HCT116 (cell line): ENCODE data around the gene CWC15. TPM values are rescaled to one million over a fixed set of nuclear protein-coding genes. Genes with fewer than 3 reads are reported as not detected.

Experiments
- ATAC-seq: fragments of 200-7000 bp; cut with Tn5 transposase; 2 replicates; pipeline ENCODE4 v1.9.1; 2020; ENCODE audit warnings: mild to moderate bottlenecking, moderate library complexity
- BruUV-seq: library from RNA; stranded (reverse); fragments of 400-500 nt; replicated peaks from 2 replicates; lab custom pipeline; 2021; lab: Mats Ljungman, UMichigan
- CTCF ChIA-PET: fragments of 300-600 bp; sonication (Branson Sonifier 250); formaldehyde crosslinking; loops from one replicate; lab custom pipeline; 2021; ENCODE audit warnings: antibody characterized with exemption; lab: Charles Lee
- POLR2A ChIA-PET: fragments of 300-600, 350-600 bp; sonication (Branson Sonifier 250); formaldehyde crosslinking; loops from one replicate; lab custom pipeline; 2021; ENCODE audit warnings: antibody characterized with exemption; lab: Charles Lee
- RAD21 ChIA-PET, 2 experiments: fragments of 300-600 bp; sonication (Branson Sonifier 250); formaldehyde crosslinking; loops; one replicate each; lab custom pipeline; 2023; ENCODE audit warnings: low total read pairs in 2 of 2; ENCODE audit not compliant: uncharacterized antibody in 2 of 2, unreplicated experiment in 2 of 2, low non-redundant PET in 1 of 2; lab: Charles Lee
- DNase-seq: peaks from one replicate; pipeline ENCODE4 v3.0.0-alpha.2; 2010; ENCODE audit warnings: low read depth, low spot score
- H2AFZ ChIP-seq: fragments of 200-600 bp; shearing (Covaris generic), sonication (generic); 2 replicates; pipeline ENCODE4 v1.6.1; 2017; ENCODE audit warnings: low read depth, mixed run types, mixed read lengths, antibody characterized with exemption, low read length; ENCODE audit not compliant: poor library complexity, severe bottlenecking
- H3K27ac ChIP-seq: 2 replicates; pipeline ENCODE4 v1.5.1; 2012; ENCODE audit warnings: low read depth, low read length
- H3K27me3 ChIP-seq: fragments of 200-600 bp; sonication (generic); 2 replicates; pipeline ENCODE4 v1.6.1; 2016; ENCODE audit warnings: mixed run types, low read length, mixed read lengths; ENCODE audit not compliant: insufficient read depth
- H3K36me3 ChIP-seq, 2 experiments: fragments of 200-500 bp in 1 of 2; fragments of 200-600 bp in 1 of 2; sonication (Bioruptor generic) in 1 of 2; sonication (generic) in 1 of 2; 2 replicates each; pipeline versions ENCODE4 v1.5.1 to v1.6.1; 2014 to 2016; ENCODE audit warnings: low read length in 2 of 2, inconsistent platforms in 1 of 2, mixed read lengths in 1 of 2, mixed run types in 1 of 2; ENCODE audit not compliant: insufficient read depth in 2 of 2, control insufficient read depth in 1 of 2
- H3K4me1 ChIP-seq, 2 experiments: fragments of 200-600 bp in 1 of 2; sonication (generic) in 1 of 2; 2 replicates each; pipeline versions ENCODE4 v1.5.1 to v1.6.1; 2012 to 2017; ENCODE audit warnings: low read length in 2 of 2, inconsistent platforms in 1 of 2, mild to moderate bottlenecking in 1 of 2, mixed read lengths in 1 of 2, mixed run types in 1 of 2, moderate library complexity in 1 of 2; ENCODE audit not compliant: insufficient read depth in 2 of 2, control insufficient read depth in 1 of 2
- H3K4me2 ChIP-seq: fragments of 200-600 bp; sonication (generic); 2 replicates; pipeline ENCODE4 v1.6.1; 2017; ENCODE audit warnings: mixed run types, low read length, mixed read lengths
- H3K4me3 ChIP-seq, 2 experiments: fragments of 200-600 bp in 1 of 2; sonication (generic) in 1 of 2; replicated peaks in 1 of 2; 2 replicates each; pipeline ENCODE4 v1.5.1; 2011 to 2016; ENCODE audit warnings: low read length in 2 of 2, control low read depth in 1 of 2, low read depth in 1 of 2, mild to moderate bottlenecking in 1 of 2, mixed read lengths in 1 of 2, mixed run types in 1 of 2
- H3K79me2 ChIP-seq: fragments of 200-600 bp; sonication (generic); 2 replicates; pipeline ENCODE4 v1.6.1; 2017; ENCODE audit warnings: mild to moderate bottlenecking, mixed run types, low read length, moderate library complexity, mixed read lengths; ENCODE audit not compliant: insufficient read depth
- H3K9ac ChIP-seq: fragments of 200-600 bp; sonication (generic); 2 replicates; pipeline ENCODE4 v1.6.1; 2016; ENCODE audit warnings: low read length, mixed read lengths
- H3K9me2 ChIP-seq: fragments of 200-600 bp; sonication (generic), shearing (Covaris generic); 2 replicates; pipeline ENCODE4 v1.6.1; 2017; ENCODE audit warnings: mixed run types, mild to moderate bottlenecking, moderate library complexity; ENCODE audit not compliant: insufficient read depth
- H3K9me3 ChIP-seq, 2 experiments: fragments of 200-500 bp in 1 of 2; fragments of 200-600 bp in 1 of 2; sonication (Bioruptor generic) in 1 of 2; sonication (generic) in 1 of 2; 2 replicates each; pipeline ENCODE4 v1.6.1; 2014 to 2017; ENCODE audit warnings: low read length in 2 of 2, mixed read lengths in 2 of 2, inconsistent platforms in 1 of 2, low read depth in 1 of 2, mild to moderate bottlenecking in 1 of 2, mixed run types in 1 of 2, moderate library complexity in 1 of 2; ENCODE audit not compliant: control insufficient read depth in 1 of 2, insufficient read depth in 1 of 2
- H4K20me1 ChIP-seq: fragments of 200-600 bp; sonication (generic), shearing (Covaris generic); 2 replicates; pipeline ENCODE4 v1.6.1; 2017; ENCODE audit warnings: mixed run types, mild to moderate bottlenecking, moderate library complexity; ENCODE audit not compliant: insufficient read depth
- CBX3 ChIP-seq: IDR thresholded peaks from 2 replicates; pipeline ENCODE4 v1.6.1; 2012; ENCODE audit warnings: low read depth
- EGR1 ChIP-seq: IDR thresholded peaks from 2 replicates; pipeline ENCODE4 v1.6.1; 2012; ENCODE audit warnings: low read depth
- ELF1 ChIP-seq: IDR thresholded peaks from 2 replicates; pipeline ENCODE4 v1.6.1; 2012; ENCODE audit warnings: low read depth, borderline replicate concordance
- EZH2phosphoT487 ChIP-seq: fragments of 200-600 bp; IDR thresholded peaks from 2 replicates; pipeline ENCODE4 v1.6.1; 2018; ENCODE audit warnings: antibody characterized with exemption, borderline replicate concordance
- POLR2A ChIP-seq: IDR thresholded peaks from 2 replicates; pipeline ENCODE4 v1.7.0; 2011; ENCODE audit warnings: borderline replicate concordance; ENCODE audit not compliant: insufficient read depth, insufficient read length; ENCODE audit errors: extremely low read depth
- POLR2AphosphoS5 ChIP-seq: IDR thresholded peaks from 2 replicates; pipeline ENCODE4 v1.6.1; 2011; ENCODE audit warnings: mild to moderate bottlenecking, low read depth, low read length, moderate library complexity
- RAD21 ChIP-seq: IDR thresholded peaks from 2 replicates; pipeline ENCODE4 v1.6.1; 2012; ENCODE audit warnings: low read depth, mild to moderate bottlenecking
- SIN3A ChIP-seq: IDR thresholded peaks from 2 replicates; pipeline ENCODE4 v1.6.1; 2012; ENCODE audit warnings: low read depth
- SP1 ChIP-seq: IDR thresholded peaks from 2 replicates; pipeline ENCODE4 v1.6.1; 2012; ENCODE audit warnings: low read depth
- SRF ChIP-seq: IDR thresholded peaks from 2 replicates; pipeline ENCODE4 v1.6.1; 2012; ENCODE audit warnings: low read depth
- TCF7L2 ChIP-seq: IDR thresholded peaks from 2 replicates; pipeline ENCODE4 v1.7.0; 2011; ENCODE audit warnings: borderline replicate concordance, inconsistent platforms; ENCODE audit not compliant: insufficient read depth, insufficient read length; ENCODE audit errors: extremely low read depth
- ZNF274 ChIP-seq: fragments of 200-500 bp; sonication (Bioruptor generic); IDR thresholded peaks from 2 replicates; pipeline ENCODE4 v1.6.1; 2014; ENCODE audit warnings: mild to moderate bottlenecking, low read depth, low read length, inconsistent platforms
- intact Hi-C: fragments of 100-400 bp; cut with micrococcal nuclease; formaldehyde crosslinking; loops from 2 replicates; pipeline ENCODE4 v1.10.0; 2022
- total RNA-seq: library from RNA; stranded (reverse); gene quantifications from one replicate; pipeline ENCODE4 v1.2.1, GENCODE V29; 2021; ENCODE audit not compliant: unreplicated experiment
- TF ChIP-seq, protein P1 (sequence below): IDR thresholded peaks from 2 replicates; pipeline ENCODE4 v1.6.1; 2012
- TF ChIP-seq, protein P2 (sequence below), 3 experiments: fragments of 200-600 bp in 1 of 3; sonication (generic) in 1 of 3; IDR thresholded peaks in 2 of 3; conservative IDR thresholded peaks in 1 of 3; 2 replicates each; pipeline ENCODE4 v1.5.1; 2012 to 2017; ENCODE audit warnings: low read depth in 2 of 3, low read length in 2 of 3, antibody characterized with exemption in 1 of 3, borderline replicate concordance in 1 of 3, control low read depth in 1 of 3, mild to moderate bottlenecking in 1 of 3, mixed read lengths in 1 of 3, mixed run types in 1 of 3, moderate library complexity in 1 of 3; ENCODE audit not compliant: insufficient read depth in 1 of 3
- TF ChIP-seq, protein P3 (sequence below): IDR thresholded peaks from 2 replicates; pipeline ENCODE4 v1.6.1; 2011; ENCODE audit warnings: mild to moderate bottlenecking, low read length, moderate library complexity; ENCODE audit not compliant: insufficient replicate concordance; ENCODE audit errors: extremely low read depth
- TF ChIP-seq, protein P4 (sequence below): IDR thresholded peaks from 2 replicates; pipeline ENCODE4 v1.6.1; 2012; ENCODE audit warnings: low read depth

The CWC15 gene
- total RNA-seq, 1 experiment from 2014 or later, result 47.6 TPM

DNA sequence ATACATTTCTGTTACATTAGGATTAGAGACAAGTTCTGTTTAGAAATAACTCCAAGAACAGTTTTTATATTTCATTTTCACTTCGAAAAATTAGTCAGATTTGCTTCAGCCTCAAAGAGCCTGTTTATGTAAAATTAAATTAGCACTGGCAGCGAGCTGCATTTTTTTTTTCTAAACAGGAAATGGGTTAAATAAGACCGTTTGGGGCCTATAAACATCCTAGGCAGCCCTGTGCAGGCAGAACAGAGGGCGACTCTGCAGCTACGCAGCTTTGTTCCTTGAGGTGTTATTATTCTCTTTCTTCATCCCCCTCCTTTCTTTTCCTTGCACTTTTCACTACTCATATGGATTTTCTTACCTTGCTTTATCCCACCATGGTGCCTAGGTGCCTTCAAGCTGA, 48.7 kb downstream of the CWC15 start:
- BruUV-seq, result no TSS peak

More for the DNA sequence above, 48.7 kb downstream of the CWC15 start:
- TF ChIP-seq RAD21 (no peak), SP1 (no peak), ZNF274 (no peak), TCF7L2 (no peak), POLR2A (no peak), SRF (no peak), CBX3 (no peak), POLR2AphosphoS5 (no peak), EGR1 (no peak), SIN3A (no peak), EZH2phosphoT487 (no peak), ELF1 (no peak)
- TF ChIP-seq, protein P1, sequence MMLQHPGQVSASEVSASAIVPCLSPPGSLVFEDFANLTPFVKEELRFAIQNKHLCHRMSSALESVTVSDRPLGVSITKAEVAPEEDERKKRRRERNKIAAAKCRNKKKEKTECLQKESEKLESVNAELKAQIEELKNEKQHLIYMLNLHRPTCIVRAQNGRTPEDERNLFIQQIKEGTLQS, result no peak
- TF ChIP-seq, protein P2, sequence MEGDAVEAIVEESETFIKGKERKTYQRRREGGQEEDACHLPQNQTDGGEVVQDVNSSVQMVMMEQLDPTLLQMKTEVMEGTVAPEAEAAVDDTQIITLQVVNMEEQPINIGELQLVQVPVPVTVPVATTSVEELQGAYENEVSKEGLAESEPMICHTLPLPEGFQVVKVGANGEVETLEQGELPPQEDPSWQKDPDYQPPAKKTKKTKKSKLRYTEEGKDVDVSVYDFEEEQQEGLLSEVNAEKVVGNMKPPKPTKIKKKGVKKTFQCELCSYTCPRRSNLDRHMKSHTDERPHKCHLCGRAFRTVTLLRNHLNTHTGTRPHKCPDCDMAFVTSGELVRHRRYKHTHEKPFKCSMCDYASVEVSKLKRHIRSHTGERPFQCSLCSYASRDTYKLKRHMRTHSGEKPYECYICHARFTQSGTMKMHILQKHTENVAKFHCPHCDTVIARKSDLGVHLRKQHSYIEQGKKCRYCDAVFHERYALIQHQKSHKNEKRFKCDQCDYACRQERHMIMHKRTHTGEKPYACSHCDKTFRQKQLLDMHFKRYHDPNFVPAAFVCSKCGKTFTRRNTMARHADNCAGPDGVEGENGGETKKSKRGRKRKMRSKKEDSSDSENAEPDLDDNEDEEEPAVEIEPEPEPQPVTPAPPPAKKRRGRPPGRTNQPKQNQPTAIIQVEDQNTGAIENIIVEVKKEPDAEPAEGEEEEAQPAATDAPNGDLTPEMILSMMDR (IDR thresholded peaks at IDR 0.05 in 2 of 3, conservative IDR thresholded peaks at IDR 0.05 in 1 of 3; ENCODE audit: borderline replicate concordance in 1 of 3, insufficient read depth in 1 of 3, low read depth in 2 of 3, low read length in 2 of 3), result no peak
- TF ChIP-seq, protein P3, sequence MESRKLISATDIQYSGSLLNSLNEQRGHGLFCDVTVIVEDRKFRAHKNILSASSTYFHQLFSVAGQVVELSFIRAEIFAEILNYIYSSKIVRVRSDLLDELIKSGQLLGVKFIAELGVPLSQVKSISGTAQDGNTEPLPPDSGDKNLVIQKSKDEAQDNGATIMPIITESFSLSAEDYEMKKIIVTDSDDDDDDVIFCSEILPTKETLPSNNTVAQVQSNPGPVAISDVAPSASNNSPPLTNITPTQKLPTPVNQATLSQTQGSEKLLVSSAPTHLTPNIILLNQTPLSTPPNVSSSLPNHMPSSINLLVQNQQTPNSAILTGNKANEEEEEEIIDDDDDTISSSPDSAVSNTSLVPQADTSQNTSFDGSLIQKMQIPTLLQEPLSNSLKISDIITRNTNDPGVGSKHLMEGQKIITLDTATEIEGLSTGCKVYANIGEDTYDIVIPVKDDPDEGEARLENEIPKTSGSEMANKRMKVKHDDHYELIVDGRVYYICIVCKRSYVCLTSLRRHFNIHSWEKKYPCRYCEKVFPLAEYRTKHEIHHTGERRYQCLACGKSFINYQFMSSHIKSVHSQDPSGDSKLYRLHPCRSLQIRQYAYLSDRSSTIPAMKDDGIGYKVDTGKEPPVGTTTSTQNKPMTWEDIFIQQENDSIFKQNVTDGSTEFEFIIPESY, result no peak
- TF ChIP-seq, protein P4, sequence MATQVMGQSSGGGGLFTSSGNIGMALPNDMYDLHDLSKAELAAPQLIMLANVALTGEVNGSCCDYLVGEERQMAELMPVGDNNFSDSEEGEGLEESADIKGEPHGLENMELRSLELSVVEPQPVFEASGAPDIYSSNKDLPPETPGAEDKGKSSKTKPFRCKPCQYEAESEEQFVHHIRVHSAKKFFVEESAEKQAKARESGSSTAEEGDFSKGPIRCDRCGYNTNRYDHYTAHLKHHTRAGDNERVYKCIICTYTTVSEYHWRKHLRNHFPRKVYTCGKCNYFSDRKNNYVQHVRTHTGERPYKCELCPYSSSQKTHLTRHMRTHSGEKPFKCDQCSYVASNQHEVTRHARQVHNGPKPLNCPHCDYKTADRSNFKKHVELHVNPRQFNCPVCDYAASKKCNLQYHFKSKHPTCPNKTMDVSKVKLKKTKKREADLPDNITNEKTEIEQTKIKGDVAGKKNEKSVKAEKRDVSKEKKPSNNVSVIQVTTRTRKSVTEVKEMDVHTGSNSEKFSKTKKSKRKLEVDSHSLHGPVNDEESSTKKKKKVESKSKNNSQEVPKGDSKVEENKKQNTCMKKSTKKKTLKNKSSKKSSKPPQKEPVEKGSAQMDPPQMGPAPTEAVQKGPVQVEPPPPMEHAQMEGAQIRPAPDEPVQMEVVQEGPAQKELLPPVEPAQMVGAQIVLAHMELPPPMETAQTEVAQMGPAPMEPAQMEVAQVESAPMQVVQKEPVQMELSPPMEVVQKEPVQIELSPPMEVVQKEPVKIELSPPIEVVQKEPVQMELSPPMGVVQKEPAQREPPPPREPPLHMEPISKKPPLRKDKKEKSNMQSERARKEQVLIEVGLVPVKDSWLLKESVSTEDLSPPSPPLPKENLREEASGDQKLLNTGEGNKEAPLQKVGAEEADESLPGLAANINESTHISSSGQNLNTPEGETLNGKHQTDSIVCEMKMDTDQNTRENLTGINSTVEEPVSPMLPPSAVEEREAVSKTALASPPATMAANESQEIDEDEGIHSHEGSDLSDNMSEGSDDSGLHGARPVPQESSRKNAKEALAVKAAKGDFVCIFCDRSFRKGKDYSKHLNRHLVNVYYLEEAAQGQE, result no peak
- H3K4me1 ChIP-seq, result peaks cover 13 to 17% of the 10 kb centered on the region in 2 experiments; a peak in 3 of 4 replicates
- intact Hi-C loops, result no loop called here
- ChIA-PET RAD21 (no interaction called here), POLR2A (no interaction called here), CTCF (no interaction called here)
- no peak for DNase-seq
- no peaks in the 10 kb centered on the region for H3K27me3 ChIP-seq
- ATAC-seq, result no peak
- H3K9ac ChIP-seq, result no peak overlapping the region
- no peaks in the 10 kb centered on the region for H3K9me2 ChIP-seq
- H3K79me2 ChIP-seq, result no peaks in the 10 kb centered on the region
- no peak overlapping the region for H3K27ac ChIP-seq
- H3K4me2 ChIP-seq, result no peak overlapping the region
- no peak overlapping the region for H2AFZ ChIP-seq
- H3K9me3 ChIP-seq, result no peaks in the 10 kb centered on the region
- H4K20me1 ChIP-seq, result no peaks in the 10 kb centered on the region
- H3K4me3 ChIP-seq, result no peak overlapping the region
- H3K36me3 ChIP-seq, result no peaks in the 10 kb centered on the region
